GM19238 (cell line): ENCODE results near the gene MGAT5B.
"Not testable (repeated sequence)": the region's sequence is repeated elsewhere in the genome, so short reads cannot be mapped to it uniquely, and the experiment has no call there.

Source experiments
- DNase-seq: peaks from one replicate; pipeline ENCODE4 v3.0.0; 2011; ENCODE audit warnings: low spot score; ENCODE audit not compliant: insufficient read length

MGAT5B gene

GRCh38 chr17:76845541-76846017 lies 22.6 kb upstream of the MGAT5B start:
- DNase-seq, result no peak

DNA sequence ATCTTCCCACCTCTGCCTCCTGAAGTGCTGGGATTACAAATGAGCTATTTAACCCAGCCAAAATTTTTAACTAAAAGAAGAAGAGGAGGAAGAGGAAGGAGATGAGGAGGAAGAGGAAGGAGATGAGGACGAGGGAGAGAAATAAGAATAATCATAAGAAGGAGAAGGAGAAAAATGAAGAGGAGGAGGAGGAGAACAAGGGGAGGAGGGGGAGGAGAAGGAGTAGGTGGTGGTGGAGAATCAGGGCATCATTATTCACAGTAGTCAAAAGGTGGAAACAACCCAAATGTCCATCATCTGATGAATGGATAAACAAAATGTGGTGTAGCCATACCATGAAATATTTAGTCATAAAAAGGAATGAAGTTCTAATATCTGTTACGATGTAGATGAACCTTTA lies 21.2 kb upstream of the MGAT5B start:
- DNase-seq, result no peak

GRCh38 chr17:76848670-76849069 lies 19.5 kb upstream of the MGAT5B start:
- DNase-seq, result no peak

GRCh38 chr17:76849160-76849559 lies 19.0 kb upstream of the MGAT5B start:
- DNase-seq, result not testable (repeated sequence)

GRCh38 chr17:76852843-76853242 lies 15.4 kb upstream of the MGAT5B start:
- no peak for DNase-seq

- DNase-seq, result no peak
Measured at GRCh38 chr17:76855105-76855504, 13.1 kb upstream of the MGAT5B start.

- DNase-seq, result no peak
Measured at GRCh38 chr17:76862079-76862478, 6.1 kb upstream of the MGAT5B start.

GRCh38 chr17:76862494-76862893 lies 5.7 kb upstream of the MGAT5B start:
- DNase-seq, result no peak

DNA sequence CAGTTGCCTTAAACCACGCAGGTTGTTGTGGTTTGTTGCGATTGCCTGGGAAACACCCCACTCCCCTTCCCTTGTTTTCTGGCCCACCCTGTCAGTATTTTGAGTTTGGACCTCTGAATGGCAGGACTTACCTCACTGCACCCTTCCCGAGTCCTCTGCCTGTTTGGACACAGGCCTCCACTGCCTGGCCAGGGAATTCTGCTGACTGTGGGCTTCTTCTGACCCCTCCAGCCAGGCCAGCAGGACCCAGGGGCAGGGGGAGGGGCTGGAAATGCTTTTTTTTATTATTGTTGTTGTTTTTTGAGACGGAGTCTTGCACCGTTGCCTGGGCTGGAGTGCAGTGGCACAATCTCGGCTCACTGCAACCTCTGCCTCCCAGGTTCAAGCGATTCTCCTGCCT lies 4.2 kb upstream of the MGAT5B start:
- no peak for DNase-seq

GRCh38 chr17:76865174-76865573 lies 3.0 kb upstream of the MGAT5B start:
- no peak for DNase-seq

- DNase-seq, result no peak
Measured at GRCh38 chr17:76866203-76866602, 2.0 kb upstream of the MGAT5B start.

GRCh38 chr17:76866774-76867577 lies 1.2 kb upstream of the MGAT5B start:
- DNase-seq, result no peak

DNA sequence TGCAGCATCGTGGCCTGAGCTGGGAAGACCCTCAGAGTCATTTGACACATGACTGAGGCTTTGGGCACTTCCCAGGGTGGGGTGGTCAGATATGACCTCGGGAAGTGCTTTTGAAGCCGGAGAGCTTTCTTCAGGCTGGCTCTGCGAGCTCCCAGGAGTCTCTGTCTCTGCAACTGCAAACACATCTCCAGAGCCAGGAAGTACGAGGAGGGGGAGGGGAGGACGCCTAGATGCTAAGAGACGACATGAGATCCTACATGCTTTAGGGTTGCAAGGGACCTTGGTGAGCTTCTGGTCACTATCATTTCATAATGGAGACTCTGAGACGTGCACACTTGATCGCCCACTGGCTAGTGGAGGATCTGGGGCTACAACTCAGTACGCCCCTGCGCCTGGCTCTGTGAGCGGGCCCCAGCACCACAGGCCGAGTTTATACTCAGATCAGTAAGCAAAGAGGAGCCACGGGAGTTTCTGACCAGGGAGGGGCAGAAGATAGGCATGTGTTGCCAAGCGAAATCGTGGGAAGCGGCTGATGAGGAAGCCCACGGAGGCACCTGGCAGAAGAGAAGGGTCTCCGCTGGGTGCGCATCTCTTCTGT lies 527 bp upstream of the MGAT5B start:
- no peak for DNase-seq

- no peak for DNase-seq
Measured at GRCh38 chr17:76868669-76869495, 678 bp downstream of the MGAT5B start.

DNA sequence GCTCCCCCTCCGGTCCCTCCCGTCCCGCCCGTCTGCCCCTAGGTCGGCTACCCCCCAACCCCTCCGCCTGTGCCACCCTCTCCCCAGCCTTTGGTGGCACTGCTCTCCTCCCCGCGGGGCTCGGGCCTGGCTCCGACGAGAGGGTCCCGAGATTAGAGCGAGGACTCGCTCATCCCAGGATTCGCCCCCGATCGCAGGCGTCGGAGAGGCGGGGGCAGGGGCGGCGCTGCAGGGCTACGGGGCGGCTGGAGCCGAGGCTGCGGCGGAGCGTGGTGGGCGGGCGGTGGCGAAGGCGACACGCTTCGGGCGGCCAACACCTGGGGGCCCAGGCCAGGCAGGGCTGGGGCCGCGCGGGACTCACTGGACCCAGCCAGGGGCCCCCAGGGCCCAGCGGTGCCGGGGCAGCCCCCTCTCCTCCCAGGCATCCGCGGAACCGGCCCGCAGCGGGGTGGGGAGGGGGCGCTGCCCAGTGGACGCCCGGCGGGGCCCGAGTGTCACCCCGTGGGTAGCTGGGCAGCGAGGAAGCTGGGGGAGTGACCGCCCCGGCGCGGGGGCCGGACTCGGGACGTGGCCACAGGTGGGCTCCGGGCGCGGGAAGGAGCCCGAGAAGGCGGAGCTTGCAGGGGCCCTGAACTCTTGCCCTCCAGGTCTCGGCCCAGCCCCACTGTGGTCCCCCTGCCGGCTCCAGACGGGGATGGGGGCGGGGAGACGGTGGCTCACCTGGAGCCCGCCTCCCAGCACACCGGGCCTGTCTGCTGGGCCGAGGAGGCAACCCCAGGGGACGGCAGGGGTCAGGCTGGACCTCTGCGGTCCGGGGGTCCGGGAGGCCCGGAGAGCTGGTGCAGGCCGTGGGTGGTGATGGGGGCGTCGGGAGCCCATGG lies 1.5 kb downstream of the MGAT5B start:
- no peak for DNase-seq

GRCh38 chr17:76870377-76870714 lies 2.1 kb downstream of the MGAT5B start:
- no peak for DNase-seq

DNA sequence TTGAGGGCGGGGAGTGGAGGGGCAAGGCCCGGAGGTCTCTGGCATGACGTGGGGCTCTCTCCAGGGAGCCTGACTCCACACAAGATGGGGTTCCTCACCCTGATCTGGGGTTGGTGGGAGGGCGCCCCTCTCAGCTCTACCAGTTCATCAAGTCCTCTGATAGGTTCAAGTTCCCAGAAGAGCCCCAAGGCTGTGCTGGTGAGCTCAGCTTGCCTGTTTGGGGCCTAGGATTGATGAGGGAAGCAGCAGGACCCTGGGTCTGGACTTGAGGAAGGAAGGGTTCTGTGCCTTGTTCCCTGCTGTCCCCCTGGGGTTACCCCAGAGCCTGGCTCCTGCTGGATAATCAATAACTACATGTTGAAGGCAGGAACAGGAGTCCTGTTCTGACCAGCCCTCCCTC lies 3.5 kb downstream of the MGAT5B start:
- no peak for DNase-seq

- no peak for DNase-seq
Measured at GRCh38 chr17:76872221-76872873, 4.1 kb downstream of the MGAT5B start.

DNA sequence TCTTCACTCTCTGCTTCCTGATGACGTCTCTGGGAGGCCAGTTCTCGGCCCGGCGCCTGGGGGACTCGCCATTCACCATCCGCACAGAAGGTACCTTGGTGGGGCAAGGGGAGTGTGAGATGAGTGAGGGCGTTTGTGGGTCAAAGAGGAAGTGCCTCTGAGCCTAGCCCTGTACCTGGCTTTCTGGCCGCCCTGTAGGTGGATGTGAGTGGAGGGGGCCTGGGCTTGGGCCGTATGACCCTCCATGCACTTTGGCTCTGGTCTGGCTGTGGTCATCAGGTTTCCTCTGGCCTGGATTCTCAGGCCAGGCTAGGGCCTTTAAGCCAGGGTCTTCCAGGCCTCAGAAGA lies 4.6 kb downstream of the MGAT5B start:
- no peak for DNase-seq

GRCh38 chr17:76873856-76874255 lies 5.7 kb downstream of the MGAT5B start:
- DNase-seq, result no peak

- no peak for DNase-seq
Measured at GRCh38 chr17:76877437-76877836, 9.2 kb downstream of the MGAT5B start.
